ENCODE measurements around the gene MRPS6. TPM values are rescaled to one million over a fixed set of nuclear protein-coding genes. Genes with fewer than 3 reads are reported as not detected.

Gene MRPS6
- total RNA-seq, 1 donor from 2014 or later, result 42.4 TPM

DNA sequence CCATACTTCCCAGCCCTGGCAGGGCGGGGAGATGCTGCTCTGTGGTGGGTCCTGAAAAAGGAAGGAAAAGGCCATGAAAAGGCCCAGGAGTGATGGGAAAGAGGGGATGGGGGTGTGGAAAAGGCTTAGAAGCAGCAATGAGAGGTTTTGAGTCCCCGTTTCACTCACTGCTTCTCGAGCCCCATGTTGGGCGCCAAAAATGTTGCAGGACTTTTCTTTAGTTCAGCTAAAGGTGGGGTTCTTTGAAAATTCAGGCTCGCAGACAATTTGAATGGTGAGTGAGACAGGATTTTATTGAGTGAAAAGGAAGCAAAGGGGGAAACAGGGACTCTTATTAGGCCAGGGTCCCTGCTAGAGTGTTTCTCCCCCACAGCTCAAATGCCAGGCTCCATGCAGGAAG lies 93.1 kb downstream of the MRPS6 start:
- H3K27me3 Mint-ChIP-seq (ENCODE audit: unreplicated experiment), result peaks cover 4% of the 10 kb centered on the region
- H3K4me1 Mint-ChIP-seq (ENCODE audit: unreplicated experiment), result no peaks in the 10 kb centered on the region
- TF ChIP-seq, protein P1, sequence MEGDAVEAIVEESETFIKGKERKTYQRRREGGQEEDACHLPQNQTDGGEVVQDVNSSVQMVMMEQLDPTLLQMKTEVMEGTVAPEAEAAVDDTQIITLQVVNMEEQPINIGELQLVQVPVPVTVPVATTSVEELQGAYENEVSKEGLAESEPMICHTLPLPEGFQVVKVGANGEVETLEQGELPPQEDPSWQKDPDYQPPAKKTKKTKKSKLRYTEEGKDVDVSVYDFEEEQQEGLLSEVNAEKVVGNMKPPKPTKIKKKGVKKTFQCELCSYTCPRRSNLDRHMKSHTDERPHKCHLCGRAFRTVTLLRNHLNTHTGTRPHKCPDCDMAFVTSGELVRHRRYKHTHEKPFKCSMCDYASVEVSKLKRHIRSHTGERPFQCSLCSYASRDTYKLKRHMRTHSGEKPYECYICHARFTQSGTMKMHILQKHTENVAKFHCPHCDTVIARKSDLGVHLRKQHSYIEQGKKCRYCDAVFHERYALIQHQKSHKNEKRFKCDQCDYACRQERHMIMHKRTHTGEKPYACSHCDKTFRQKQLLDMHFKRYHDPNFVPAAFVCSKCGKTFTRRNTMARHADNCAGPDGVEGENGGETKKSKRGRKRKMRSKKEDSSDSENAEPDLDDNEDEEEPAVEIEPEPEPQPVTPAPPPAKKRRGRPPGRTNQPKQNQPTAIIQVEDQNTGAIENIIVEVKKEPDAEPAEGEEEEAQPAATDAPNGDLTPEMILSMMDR (IDR thresholded peaks at IDR 0.05; ENCODE audit: unreplicated experiment), result no peak
- peaks cover 27% of the 10 kb centered on the region for H3K9me3 Mint-ChIP-seq (ENCODE audit: unreplicated experiment)
- H3K4me3 Mint-ChIP-seq (ENCODE audit: unreplicated experiment), result no peak overlapping the region
- peaks cover 45% of the 10 kb centered on the region for H3K36me3 Mint-ChIP-seq (ENCODE audit: low read depth, unreplicated experiment)
- no peak overlapping the region for H3K27ac Mint-ChIP-seq (ENCODE audit: unreplicated experiment)
- no peak for DNase-seq (ENCODE audit: low spot score)

DNA sequence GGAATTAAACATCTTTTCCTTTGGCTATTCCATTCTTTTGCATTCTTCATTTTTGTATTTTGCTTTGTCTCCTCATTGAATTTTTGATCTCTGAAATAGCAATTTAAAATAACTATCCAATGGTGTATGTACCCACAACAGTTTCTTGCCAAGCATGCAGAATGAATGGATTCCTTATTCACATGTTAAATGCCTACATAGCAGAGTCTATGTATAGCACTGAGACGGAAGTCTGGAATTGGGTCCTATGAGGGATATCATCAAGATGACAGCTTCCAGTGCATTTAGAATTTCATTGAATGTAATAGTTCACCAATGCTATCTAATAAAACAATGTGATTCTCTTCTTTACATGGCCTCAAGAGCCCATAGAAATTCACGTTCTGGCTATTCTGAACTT lies 97.5 kb downstream of the MRPS6 start:
- no peak for DNase-seq (ENCODE audit: low spot score)
- no peak overlapping the region for H3K27ac Mint-ChIP-seq (ENCODE audit: unreplicated experiment)
- peaks cover 6% of the 10 kb centered on the region for H3K27me3 Mint-ChIP-seq (ENCODE audit: unreplicated experiment)
- TF ChIP-seq, protein P1 (IDR thresholded peaks at IDR 0.05; ENCODE audit: unreplicated experiment), result no peak
- peaks cover 29% of the 10 kb centered on the region for H3K9me3 Mint-ChIP-seq (ENCODE audit: unreplicated experiment)
- H3K4me1 Mint-ChIP-seq (ENCODE audit: unreplicated experiment), result no peaks in the 10 kb centered on the region
- no peak overlapping the region for H3K4me3 Mint-ChIP-seq (ENCODE audit: unreplicated experiment)
- H3K36me3 Mint-ChIP-seq (ENCODE audit: low read depth, unreplicated experiment), result peaks cover 50% of the 10 kb centered on the region

DNA sequence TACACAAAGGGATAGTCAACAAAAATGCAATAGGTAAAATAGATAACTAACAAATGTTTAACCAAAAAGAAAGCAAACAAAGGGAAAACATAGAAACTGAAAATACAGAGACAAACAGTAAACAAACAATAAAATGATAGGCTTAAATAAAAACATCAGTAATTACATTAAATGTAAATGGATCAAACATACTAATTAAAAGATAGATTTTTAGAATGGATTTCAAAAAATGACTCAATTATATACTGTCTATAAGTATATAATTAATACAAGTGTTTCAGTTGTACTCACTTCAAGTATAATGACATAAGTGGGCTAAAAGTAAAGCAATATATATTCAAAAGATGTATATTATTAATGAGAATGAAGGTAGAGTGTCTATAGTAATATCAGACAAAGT lies 101.1 kb downstream of the MRPS6 start:
- DNase-seq (ENCODE audit: low spot score), result no peak
- H3K36me3 Mint-ChIP-seq (ENCODE audit: low read depth, unreplicated experiment), result peaks cover 20% of the 10 kb centered on the region
- H3K4me3 Mint-ChIP-seq (ENCODE audit: unreplicated experiment), result no peak overlapping the region
- TF ChIP-seq, protein P1 (IDR thresholded peaks at IDR 0.05; ENCODE audit: unreplicated experiment), result no peak
- H3K4me1 Mint-ChIP-seq (ENCODE audit: unreplicated experiment), result peaks cover 12% of the 10 kb centered on the region
- H3K27ac Mint-ChIP-seq (ENCODE audit: unreplicated experiment), result no peak overlapping the region
- peaks cover 7% of the 10 kb centered on the region for H3K27me3 Mint-ChIP-seq (ENCODE audit: unreplicated experiment)
- H3K9me3 Mint-ChIP-seq (ENCODE audit: unreplicated experiment), result peaks cover 11% of the 10 kb centered on the region

DNA sequence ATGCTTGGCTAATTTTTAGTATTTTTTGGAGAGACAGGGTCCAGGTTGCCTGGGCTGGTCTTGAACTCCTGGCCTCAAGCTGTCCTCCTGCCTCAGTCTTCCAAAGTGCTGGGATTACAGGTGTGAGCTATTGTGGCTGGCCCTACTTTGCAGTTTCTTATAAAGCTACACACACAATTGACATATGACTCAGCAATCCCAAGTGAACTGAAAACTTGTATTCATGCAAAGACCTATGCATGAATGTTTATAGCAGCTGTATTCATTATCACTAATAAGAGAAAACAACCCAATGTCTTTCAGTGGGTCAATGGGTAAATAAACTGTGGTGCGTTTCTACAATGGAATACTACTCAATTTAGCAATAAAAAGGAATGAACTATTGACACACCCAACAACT lies 103.1 kb downstream of the MRPS6 start:
- Mint-ChIP-seq H3K4me3 (ENCODE audit: unreplicated experiment) (no peak overlapping the region), H3K27me3 (ENCODE audit: unreplicated experiment) (peaks cover 6% of the 10 kb centered on the region), H3K9me3 (ENCODE audit: unreplicated experiment) (peaks cover 6% of the 10 kb centered on the region), H3K4me1 (ENCODE audit: unreplicated experiment) (peaks cover 12% of the 10 kb centered on the region), H3K36me3 (ENCODE audit: low read depth, unreplicated experiment) (peaks cover 15% of the 10 kb centered on the region), H3K27ac (ENCODE audit: unreplicated experiment) (no peak overlapping the region)
- TF ChIP-seq, protein P1 (IDR thresholded peaks at IDR 0.05; ENCODE audit: unreplicated experiment), result no peak
- no peak for DNase-seq (ENCODE audit: low spot score)

DNA sequence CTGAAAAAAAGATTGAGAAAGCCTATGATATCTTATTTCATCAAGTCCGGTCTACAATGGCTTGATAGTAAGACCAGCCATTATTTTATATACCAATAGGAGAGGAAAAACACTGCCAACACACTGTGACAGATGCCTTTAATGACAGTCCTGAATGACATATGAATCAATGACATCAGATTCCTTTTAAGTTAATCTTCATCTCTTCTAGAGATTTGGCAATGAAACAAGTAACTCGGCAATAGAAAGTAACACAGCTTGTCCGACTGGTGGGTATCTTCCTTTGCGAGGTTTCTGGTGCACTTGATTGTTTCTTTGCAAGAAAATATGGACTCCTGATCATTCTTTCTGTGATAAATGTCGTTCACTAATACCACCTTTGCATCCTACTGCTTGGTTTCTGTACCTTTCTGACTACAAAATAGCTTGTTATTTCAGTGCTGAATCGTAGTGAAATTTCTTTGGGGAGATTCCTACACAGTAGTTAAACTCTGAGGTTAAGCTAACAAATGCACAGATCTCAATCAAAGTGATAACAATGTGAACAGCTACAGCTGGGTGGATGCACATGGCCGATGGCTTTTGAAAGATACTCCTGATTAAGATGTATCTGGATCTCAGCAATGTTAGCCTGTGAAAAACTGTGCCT lies 104.7 kb downstream of the MRPS6 start:
- Mint-ChIP-seq H3K9me3 (ENCODE audit: unreplicated experiment) (peaks cover 6% of the 10 kb centered on the region), H3K27ac (ENCODE audit: unreplicated experiment) (no peak overlapping the region), H3K36me3 (ENCODE audit: low read depth, unreplicated experiment) (peaks cover 10% of the 10 kb centered on the region), H3K4me1 (ENCODE audit: unreplicated experiment) (peaks cover 12% of the 10 kb centered on the region), H3K4me3 (ENCODE audit: unreplicated experiment) (no peak overlapping the region), H3K27me3 (ENCODE audit: unreplicated experiment) (peaks cover 4% of the 10 kb centered on the region)
- no peak for DNase-seq (ENCODE audit: low spot score)
- TF ChIP-seq, protein P1 (IDR thresholded peaks at IDR 0.05; ENCODE audit: unreplicated experiment), result no peak
